Activated naive CD4-positive, alpha-beta T cell treated with anti-CD3 and anti-CD28 coated beads, Interleukin-2, amount 50 U/mL, for 16 hours (primary cell): ENCODE results near the gene BEAN1.
"Not testable (repeated sequence)": the region's sequence is repeated elsewhere in the genome, so short reads cannot be mapped to it uniquely, and the experiment has no call there.

ENCODE experiments used
- DNase-seq: peaks from one replicate; pipeline ENCODE4 v3.0.0-alpha.2; 2020

BEAN1 gene

GRCh38 chr16:66489385-66489784 lies 62.3 kb downstream of the BEAN1 start:
- no peak for DNase-seq

GRCh38 chr16:66489818-66490217 lies 62.7 kb downstream of the BEAN1 start:
- DNase-seq: no peak

DNA sequence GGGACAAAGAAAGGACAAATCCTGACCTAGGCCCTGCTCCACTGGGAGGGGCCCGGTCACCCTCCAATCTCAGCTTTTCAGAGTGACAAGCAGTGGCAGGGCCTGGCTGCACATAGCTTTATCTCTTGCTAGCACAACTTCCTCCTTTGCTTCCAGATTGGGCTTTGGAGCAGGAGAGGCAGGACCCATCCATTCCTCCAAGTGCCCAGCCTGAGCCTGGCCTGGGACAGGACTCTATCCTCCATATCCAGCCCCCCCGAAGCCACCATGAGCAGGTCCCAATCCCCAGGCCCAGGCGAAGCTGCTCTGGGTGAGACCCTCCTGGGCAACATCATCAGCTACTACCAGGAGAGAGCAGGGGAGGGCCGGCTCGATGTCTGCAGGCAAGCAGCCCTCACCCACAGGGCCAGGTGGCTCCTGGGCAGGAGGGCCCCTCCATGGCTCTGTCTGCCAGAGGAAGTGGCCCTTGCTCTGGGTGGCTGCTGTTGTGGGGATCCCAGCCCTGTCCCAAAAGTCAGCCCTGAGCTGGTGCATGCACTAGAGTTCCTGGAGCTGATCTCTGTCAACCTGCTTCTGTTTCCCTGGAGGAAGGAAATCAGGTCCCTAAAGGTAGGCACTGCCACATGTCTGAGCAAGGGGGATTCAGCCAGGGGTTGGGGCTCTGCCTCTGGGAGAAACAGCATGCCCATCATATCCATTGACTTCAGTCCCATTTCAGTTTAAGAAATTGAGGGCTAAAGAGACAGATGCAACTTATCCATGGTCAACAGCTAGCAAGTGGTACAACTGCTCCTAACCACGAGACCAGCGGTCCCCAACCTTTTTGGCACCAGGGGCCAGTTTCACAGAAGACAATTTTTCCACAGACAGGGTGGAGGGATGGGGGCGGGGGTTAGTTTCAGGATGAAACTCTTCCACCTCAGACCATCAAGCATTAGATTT lies 64.0 kb downstream of the BEAN1 start:
- DNase-seq: no peak

GRCh38 chr16:66491716-66492064 lies 64.6 kb downstream of the BEAN1 start:
- DNase-seq: no peak

- DNase-seq: no peak
Measured at GRCh38 chr16:66493490-66494401, 66.7 kb downstream of the BEAN1 start.

DNA sequence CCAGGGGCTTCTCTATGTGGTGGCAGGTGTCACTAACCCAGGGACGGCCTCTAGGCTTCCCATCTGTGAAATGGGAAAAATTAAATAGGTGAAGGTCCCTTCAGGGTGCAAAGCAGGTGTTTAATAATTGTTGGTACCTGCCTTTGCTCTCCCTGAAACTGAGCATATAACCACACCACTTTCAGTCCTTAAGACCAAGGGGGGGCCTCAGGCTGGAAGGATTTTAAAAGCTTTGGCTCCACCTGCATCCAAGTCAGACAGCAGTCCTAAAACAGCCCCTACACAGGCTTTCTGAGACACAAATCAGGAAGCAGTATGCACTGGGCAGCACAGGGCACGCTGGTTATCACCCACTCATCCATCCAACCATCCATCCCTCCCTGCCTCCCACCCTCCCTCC lies 67.8 kb downstream of the BEAN1 start:
- no peak for DNase-seq

DNA sequence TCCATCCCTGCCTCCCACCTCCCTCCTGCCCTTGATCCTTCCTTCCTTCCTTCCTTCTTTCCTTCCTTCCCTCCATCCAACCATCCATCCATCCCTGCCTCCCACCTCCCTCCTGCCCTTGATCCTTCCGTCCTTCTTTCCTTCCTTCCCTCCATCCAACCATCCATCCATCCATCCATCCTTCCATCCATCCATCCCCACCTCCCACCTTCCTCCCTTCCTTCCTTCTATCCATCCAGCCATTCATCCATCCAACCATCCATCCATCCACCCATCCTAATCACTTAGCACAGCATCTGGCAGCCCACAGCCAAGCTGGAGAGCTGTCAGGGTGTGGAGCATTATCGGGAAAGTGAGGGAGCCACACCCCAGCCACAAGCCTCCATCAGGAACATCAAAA lies 68.3 kb downstream of the BEAN1 start:
- DNase-seq: no peak

DNA sequence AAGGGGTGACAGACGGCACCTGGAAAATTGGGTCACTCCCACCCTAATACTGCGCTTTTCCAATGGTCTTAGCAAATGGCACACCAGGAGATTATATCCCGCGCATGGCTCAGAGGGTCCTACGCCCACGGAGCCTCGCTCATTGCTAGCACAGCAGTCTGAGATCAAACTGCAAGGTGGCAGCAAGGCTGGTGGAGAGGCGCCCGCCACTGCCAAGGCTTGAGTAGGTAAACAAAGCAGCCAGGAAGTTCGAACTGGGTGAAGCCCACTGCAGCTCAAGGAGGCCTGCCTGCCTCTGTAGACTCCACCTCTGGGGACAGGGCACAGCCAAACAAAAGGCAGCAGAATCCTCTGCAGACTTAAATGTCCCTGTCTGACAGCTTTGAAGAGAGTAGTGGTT lies 69.1 kb downstream of the BEAN1 start:
- not testable (repeated sequence) for DNase-seq

DNA sequence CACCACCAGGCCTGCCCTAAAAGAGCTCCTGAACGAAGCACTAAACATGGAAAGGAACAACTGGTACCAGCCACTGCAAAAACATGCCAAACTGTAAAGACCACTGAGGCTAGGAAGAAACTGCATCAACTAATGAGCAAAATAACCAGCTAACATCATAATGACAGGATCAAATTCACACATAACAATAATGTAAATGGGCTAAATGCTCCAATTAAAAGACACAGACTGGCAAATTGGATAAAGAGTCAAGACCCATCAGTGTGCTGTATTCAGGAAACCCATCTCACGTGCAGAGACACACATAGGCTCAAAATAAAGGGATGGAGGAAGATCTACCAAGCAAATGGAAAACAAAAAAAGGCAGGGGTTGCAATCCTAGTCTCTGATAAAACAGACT lies 70.8 kb downstream of the BEAN1 start:
- not testable (repeated sequence) for DNase-seq

DNA sequence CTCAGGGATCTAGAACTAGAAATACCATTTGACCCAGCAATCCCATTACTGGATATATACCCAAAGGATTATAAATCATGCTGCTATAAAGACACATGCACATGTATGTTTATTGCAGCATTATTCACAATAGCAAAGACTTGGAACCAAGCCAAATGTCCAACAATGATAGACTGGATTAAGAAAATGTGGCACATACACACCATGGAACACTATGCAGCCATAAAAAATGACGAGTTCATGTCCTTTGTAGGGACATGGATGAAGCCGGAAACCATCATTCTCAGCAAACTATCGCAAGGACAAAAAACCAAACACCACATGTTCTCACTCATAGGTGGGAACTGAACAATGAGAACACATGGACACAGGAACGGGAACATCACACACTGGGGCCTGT lies 74.5 kb downstream of the BEAN1 start:
- not testable (repeated sequence) for DNase-seq

GRCh38 chr16:66502020-66502913 lies 75.2 kb downstream of the BEAN1 start:
- no peak for DNase-seq

- no peak for DNase-seq
Measured at GRCh38 chr16:66503030-66503429, 75.9 kb downstream of the BEAN1 start.

- no peak for DNase-seq
Measured at GRCh38 chr16:66503612-66504011, 76.5 kb downstream of the BEAN1 start.

DNA sequence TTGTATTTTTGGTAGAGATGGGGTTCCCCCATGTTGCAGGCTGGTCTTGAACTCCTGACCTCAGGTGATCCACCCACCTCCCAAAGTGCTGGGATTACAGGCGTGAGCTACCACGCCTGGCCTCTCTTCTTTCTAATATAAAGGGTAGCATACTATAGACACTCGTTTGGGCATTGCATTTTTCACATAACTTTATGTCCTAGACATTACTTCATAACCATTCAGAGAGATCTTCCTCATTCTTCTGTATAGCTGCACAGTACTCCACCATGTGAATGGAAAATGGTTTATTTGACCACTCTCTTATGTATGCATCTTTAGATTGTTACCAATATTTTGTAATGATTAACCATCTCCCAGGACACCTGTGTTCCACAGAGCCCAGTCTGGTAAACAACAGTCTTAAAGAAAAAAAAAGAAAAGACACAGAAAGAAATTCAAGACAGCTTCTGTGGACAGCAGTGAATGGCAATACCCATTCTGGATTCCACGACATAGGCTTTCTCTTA lies 80.7 kb downstream of the BEAN1 start:
- no peak for DNase-seq

GRCh38 chr16:66508248-66508913 lies 81.3 kb downstream of the BEAN1 start:
- DNase-seq: no peak

DNA sequence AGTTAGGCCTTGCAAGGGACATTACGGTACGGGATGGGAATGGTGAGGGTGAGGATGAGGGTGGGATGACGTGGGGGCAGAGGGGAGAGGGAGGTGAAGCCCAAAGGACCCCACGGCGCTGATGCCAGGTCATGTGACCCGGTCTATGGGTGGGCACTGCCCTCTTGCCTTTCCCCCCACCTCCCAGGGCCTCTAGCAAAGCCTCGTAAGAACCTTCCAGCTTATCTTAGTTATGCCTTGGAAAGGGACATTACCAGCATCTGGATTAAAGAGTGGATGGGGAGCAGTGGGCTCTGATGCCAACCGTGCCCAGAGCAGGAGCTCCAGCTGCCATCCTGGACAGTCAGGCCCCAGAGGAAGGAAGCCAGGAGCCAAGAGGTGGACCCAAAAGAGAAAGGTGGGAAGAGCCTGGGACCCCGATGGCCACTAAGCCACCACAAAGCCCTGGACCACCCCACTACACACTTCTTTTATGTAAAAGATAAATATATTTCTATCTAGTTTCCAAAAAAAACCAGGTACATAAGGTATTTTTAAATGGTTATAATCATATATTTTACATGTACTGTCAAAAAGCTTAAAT lies 81.9 kb downstream of the BEAN1 start:
- no peak for DNase-seq

GRCh38 chr16:66509576-66509975 lies 82.5 kb downstream of the BEAN1 start:
- DNase-seq: no peak

DNA sequence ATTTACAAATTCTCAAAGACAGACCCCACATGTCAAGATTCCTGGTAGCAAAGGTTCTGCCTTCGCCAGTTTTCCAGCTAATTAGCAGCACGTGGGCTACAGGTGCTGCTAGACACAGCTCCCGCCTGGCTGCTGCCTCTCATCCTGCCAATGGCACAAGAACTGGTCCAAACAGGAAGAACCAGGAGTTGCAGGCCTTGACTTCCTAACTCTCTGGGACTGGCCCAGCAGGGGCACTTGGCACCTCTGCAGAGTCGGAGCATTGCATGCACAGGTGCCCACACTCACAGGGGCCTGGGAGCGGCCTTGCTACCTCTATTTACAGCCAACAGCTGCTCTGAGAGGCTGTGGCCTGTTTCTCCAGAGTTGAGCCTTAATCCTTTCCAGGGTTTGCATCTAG lies 83.2 kb downstream of the BEAN1 start:
- DNase-seq: no peak

DNA sequence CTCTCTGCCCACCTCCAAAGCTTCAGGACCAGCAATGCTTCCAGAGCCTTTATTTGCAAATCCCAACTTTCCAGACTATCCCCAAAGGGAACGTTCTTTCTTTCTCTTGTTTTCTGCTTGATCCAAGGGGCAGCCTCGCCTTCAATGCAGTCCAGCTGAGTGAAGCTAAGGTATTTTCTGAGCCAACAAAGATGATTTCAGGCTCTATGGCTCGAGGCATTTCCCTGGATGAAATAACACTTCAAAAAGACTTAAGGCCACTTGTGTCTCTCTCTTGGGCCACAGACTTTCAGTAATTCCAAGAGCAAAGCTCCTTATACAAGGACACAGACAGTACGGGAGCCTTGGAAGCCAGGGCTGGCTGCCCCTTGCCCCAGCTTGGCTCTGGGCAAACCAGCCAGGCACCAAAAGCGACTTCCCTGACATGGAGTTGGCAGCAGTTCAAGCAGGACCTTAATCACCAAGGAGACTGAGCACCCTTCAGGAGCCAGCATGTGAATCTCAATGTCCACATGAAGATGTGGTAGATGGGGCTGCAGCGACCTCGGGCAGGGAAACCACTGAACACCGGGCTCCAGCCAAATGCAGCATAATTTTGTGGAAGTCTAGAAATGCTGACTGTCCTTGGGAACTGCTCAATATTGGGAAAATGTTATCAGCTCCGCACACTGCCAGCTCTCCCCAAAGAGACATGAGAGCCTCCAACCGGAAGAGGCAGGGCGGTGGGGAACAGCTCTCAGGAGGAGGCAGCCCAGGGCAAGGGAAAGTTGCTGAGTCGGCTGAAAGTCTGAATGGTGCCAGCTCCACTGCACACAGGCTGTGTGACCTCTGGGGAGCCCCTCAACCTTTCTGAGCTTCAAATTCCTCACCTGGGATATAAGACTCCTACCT lies 83.9 kb downstream of the BEAN1 start:
- DNase-seq: no peak

GRCh38 chr16:66511602-66512271 lies 84.6 kb downstream of the BEAN1 start:
- DNase-seq: no peak
